ENCODE measurements around the gene SEZ6.
A peak's percentile ranks its signal among the peaks of the same experiment; 100 is the strongest.

The SEZ6 gene

DNA sequence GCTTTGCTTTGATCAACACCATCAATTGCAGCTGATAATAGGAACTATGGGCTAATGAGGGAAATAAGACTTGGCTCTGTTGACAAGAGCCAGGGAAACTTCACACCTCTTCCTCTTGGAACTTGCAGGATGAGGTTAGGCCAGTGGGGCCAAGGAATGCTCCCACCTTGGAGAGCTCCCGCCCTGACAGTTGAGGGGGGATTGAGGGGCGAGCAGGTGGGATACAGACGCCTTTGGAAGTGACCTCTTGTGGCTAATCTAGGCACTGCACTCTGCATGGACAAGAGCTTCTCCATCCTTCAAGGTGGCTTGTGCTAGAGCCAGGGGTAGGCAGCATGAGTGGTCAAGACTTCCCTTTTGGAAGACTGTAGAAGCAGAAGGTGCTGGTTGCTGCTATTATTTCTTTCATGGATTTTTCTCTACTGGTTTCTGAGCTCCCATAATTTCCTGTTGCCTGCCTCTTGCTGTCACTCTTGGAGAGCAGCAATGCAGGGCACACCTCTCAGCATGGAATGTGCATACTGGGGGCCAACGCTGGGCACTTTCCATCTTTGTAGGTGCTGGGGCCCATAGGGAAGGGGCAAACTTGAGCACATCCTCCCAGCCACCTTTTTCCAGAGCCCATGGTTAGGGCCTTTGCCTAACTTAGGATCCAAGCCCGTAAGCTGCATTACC, 52.3 kb downstream of the SEZ6 start:
- DNase-seq (ENCODE audit: low read depth): peak; percentile 24

- DNase-seq (ENCODE audit: low read depth): peak; percentile 85
Observed at GRCh38 chr17:28951991-28952975, 53.5 kb downstream of the SEZ6 start.

DNA sequence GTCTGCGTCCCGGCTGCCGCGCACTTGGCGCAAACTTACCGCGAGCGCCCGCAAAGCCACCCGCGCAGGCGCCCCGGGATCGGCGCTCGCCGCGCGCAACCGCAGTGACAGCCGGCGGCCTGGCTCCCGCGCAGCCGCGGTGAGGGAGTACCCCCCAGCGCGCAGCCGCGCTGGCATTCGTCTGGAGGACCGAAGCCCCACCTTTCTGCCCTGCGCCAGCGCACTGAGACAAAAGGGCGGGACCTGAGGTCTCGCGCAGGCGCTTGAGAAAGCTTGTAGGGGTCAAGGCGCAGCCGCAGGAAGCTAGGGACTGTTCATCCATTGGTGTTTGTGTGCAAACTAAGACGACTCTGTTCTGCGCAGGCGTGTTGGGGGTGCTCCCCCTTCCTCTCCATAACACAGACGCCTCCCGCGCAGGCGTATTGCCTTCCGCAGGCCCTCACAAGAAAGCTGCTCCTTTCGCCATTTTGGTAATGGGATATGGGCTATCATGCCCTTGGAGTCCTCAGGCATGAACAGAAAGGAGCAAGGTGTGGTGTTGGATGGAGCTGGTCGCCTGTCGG, 54.3 kb downstream of the SEZ6 start, which contains the start of gene PHF12:
TSS of gene PHF12 (minus strand) at position 91 of the 563 bp plus-strand sequence. CDS start 558 bp downstream, outside the sequence.
- peak; percentile 100 for DNase-seq (ENCODE audit: low read depth)

DNA sequence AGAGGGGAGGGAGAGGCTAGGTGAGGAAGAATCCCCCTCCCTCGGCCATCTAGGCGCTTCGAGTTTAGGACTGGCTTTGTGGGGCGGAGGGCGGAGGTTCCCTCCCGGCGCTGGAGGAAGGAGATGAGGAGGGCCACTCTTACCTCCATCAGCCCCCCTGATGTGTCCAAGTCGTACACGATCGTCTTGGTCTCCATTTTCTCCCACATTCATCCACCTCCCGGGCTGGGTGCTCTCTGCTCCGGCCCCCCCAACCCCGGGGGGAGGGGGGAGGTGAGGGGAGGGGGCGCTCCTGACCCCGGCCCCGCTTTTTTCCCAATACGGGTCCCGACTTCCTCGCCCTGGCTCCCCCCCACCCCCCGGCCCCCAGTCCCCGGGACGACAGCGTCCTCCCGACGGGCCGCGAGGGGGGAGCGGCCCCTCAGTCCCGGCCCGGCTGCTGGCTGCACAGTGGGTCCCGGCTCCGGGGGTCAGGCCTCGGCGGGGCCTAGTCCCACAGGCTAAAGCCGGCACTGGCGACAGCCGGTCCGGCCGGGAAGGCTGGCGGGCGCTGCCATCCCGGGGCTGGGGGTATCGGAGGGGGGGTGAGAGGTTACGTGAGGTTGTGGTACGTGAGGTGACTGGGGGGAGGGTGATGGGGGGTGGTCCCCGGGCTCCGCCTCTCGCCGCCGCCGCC, 54.9 kb downstream of the SEZ6 start:
- DNase-seq (ENCODE audit: low read depth): no peak

- DNase-seq (ENCODE audit: low read depth): no peak
Observed at GRCh38 chr17:28950017-28950751, 55.6 kb downstream of the SEZ6 start.

DNA sequence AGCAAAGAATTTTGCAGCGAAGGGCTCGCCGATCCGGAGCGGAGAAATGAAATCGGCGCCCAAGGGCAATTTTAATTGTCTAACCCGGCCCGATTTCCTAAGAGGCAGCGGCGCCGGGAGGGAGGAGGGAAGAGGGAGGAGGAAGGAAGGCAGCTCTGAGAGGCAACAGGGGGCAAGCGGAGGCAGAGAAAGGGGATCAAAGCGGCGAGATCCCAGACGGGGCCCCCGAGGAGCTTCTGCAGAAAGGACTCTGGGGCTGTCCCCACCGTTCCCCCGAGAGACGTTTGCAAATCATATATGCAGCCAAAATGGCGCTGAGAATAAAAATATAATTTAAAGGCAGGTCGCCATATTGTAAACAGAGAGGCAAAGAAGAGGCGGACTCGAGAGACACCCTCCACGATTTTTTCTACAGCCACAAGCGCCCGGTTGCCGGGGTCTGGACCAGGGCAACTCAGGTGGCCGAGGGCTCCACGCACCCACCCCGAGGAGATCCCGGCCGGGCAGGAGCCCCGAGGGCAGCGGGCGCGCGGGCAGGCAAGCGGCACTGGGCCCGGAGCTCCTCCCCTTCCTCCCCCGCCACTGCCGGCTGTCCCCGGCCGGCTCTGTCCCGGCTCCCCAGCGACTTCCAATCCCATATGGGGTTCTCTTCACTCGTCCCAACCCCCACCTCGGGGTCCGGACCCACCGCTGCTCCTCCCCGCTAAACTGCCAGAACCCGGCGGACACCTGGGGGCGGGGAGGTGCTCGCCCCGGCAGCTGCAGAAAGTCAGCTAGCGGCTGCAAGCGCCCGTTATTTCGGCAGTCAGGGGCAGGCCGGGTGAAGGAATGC, 56.4 kb downstream of the SEZ6 start:
- DNase-seq (ENCODE audit: low read depth): no peak

- no peak for DNase-seq (ENCODE audit: low read depth)
Observed at GRCh38 chr17:28948873-28949184, 57.0 kb downstream of the SEZ6 start.

GRCh38 chr17:28948342-28948741, 57.5 kb downstream of the SEZ6 start:
- no peak for DNase-seq (ENCODE audit: low read depth)

DNA sequence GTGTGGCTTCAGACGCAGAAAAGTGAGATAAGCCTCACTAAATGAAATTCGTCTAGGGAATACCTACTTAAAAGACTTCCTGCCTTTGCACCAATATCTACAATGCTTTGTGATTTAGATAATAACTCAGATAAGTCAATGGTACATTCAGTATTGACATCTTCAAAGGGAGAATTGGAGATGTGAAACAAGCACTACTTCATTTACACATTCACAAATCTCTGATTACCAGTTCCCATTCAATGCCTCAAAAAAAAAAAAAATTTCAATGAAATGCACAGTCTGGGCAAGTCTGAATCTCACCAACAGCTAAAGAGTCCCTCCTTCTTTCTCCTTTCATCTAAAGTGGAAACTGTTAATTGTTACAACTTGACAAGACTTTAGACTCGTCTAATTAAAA, 58.2 kb downstream of the SEZ6 start:
- no peak for DNase-seq (ENCODE audit: low read depth)

DNA sequence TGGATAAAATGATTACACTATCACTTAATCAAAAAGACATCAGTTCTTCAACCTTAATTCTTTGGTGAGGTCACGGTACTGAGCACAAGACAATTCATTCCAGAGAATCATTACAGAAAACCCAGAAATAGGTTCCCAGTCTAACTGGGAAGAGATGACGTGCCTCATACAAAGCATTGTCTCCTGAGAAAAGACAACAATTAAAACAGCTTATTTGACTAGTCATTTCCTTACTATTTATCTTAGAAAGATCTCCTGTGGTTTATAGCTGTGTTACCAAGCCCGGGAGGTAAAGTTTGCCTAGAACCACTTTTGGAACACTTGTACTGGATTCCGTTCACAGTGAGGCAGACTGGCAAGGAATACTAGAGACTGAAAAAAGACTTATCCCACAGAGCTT, 59.6 kb downstream of the SEZ6 start:
- DNase-seq (ENCODE audit: low read depth): no peak

GRCh38 chr17:28944862-28945741, 60.7 kb downstream of the SEZ6 start:
- DNase-seq (ENCODE audit: low read depth): no peak

DNA sequence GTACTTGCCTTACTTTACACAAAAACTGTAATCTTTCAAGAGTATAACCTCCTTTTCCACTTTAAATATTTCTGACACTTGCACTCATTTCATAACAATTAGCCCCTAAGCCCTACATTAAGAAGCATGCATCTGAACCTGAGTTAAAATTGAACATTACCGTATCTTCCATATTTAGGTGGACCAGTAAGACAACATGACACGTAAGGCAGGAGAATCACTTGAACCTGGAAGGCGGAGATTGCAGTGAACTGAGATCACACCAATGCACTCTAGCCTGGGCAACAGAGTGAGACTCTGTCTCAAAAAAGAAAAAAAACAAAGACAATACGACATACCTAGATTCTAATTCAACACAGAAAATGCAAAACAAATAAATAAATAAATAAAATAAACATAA, 61.5 kb downstream of the SEZ6 start:
- DNase-seq (ENCODE audit: low read depth): no peak

DNA sequence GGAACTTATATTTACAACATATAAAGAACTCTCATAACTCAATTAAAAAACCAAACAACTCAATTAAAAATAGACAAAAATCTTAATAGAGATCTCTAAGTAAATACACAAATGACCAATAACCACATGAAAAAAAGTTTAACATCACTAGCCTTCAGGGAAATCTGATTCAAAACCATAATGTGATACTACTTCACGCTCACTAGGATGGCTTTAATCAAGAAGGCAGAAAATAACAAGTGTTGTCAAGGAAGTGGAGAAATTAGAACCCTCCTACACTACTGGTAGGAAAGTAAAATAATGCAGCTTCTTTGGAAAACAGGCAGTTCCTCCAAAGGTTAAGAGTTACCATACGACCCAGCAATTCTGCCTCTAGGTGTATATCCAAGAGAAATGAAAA, 62.9 kb downstream of the SEZ6 start:
- no peak for DNase-seq (ENCODE audit: low read depth)

- no peak for DNase-seq (ENCODE audit: low read depth)
Observed at GRCh38 chr17:28941251-28941650, 64.6 kb downstream of the SEZ6 start.

DNA sequence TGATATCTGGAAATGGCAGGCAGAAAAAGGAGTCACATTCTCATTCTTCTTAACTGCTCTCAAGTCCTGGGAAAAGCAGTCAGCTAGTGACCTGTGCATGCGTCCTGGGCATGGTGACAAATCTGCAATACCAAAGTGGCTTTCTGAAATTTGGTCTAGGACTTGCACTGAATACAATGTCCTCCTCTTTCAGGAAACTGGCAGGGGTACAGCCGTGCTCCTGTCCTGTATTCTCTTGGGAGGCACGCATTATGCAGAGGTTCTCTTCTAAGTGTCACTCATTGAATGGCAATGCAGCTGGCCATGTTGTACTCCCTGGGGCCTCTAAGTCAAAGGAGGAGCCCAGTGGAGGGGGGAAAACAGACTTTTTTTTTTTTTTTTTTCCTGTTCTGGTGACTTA, 65.2 kb downstream of the SEZ6 start:
- DNase-seq (ENCODE audit: low read depth): no peak

DNA sequence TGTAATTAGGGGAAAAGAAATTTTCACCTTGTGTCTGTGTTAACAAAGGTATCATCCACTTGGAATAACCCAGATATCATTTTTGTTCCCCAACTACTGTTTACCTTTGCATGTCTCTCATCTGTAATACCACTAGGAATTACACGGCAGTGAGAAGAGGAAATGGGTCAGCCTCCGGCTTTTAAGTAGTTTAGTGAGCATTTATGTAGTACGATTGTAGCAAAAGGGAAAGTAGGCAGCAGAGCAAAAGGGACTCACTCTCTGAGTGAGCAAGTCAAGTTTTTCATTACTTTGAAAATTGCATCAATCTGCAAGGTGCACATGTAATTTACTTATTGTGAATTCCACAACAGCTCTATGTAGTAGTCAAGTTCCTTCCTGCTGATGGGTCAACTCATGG, 65.7 kb downstream of the SEZ6 start:
- DNase-seq (ENCODE audit: low read depth): no peak

GRCh38 chr17:28938552-28938951, 67.3 kb downstream of the SEZ6 start:
- no peak for DNase-seq (ENCODE audit: low read depth)

GRCh38 chr17:28937044-28937729, 68.6 kb downstream of the SEZ6 start:
- no peak for DNase-seq (ENCODE audit: low read depth)

All from stimulated activated CD8-positive, alpha-beta memory T cell treated with anti-CD3 and anti-CD28 coated beads, Interleukin-7, amount 100 ng/mL, for 24 hours (primary cell).